HG03442 (cell line): ENCODE results near the gene ZNF268.

Source experiments
- ATAC-seq: cut with Tn5 transposase; IDR thresholded peaks from one replicate; pipeline ENCODE4 v1.9.1; 2021; ENCODE audit warnings: mild to moderate bottlenecking, moderate library complexity; ENCODE audit not compliant: unreplicated experiment

Gene ZNF268

DNA sequence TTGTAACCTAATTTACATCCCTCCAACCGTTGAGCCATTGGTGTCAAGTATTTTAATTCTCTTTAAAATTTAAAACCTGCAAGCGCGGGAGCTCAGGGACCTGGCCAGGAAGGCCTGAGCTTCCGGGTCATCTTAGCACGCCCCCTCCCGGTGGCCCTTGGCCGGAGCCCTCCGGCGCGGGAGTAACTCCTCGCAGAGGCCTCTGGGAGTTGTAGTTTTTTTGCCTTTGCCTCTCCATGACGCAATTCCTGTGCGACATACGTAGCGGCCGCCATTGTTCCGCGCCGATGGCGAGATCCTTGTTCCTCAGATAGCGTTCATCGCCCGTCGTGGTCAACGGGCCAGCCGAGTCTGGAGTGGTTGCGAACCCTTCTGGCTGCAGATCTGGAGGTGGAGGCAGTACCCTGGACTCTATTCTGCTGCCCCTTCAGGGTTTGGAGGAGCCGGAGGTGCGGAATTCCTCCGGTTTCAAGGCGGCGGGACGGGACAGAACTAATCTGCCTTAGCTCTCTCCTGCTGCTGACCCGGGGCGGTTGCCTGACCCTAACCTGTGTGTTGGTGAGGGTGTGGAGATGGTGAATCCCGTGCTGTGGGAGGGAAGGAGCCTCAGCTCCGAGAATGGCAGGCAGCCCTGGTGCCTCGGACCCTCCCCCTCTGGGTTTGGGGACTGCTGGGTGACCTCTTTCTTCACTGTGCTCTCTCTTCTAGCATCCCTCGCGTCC lies at the start of gene ZNF268:
Gene ZNF268, plus strand, starts transcription at position 258 of the 722 bp plus-strand sequence. CDS start 503 bp downstream, outside the sequence.
- ATAC-seq, result peak; percentile 97

DNA sequence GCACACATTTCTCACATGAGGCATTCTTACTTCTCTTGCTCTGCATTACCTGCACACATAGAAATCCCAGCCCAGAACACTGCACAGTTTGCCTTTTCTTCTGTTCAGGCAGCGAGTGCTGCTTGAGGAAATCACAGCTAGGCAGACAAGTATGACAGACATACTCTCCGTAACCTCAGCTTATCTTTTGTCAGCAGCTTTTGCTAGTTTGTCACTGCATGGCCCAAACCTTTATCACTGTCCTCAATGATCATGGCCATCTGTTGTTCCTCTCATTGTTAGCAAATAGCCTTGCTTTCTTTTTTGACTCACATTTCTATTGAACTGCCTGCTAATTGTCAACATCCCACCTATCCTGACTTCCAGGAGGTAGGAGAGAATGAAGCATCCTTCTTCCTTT lies 45.5 kb upstream of the ZNF268 start:
- no peak for ATAC-seq

DNA sequence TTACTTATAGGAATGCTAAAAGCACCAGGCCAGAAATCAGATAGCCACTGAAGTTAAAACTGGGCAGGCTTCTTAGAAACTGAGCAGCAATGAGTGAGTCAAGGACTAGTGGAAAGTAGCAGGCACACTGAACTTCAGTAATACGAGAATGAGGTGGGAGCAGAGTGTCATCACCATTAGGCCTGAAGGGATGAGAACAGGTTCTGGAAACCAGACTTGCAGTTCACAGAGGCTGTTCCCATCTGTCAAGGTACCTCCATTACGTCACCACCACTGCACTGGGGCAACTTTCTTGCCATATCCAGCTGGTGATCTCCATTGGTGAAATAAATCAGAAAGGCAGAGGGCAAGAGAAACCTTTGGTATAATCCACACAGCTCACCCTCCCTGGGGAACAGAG lies 35.3 kb upstream of the ZNF268 start:
- ATAC-seq, result no peak

DNA sequence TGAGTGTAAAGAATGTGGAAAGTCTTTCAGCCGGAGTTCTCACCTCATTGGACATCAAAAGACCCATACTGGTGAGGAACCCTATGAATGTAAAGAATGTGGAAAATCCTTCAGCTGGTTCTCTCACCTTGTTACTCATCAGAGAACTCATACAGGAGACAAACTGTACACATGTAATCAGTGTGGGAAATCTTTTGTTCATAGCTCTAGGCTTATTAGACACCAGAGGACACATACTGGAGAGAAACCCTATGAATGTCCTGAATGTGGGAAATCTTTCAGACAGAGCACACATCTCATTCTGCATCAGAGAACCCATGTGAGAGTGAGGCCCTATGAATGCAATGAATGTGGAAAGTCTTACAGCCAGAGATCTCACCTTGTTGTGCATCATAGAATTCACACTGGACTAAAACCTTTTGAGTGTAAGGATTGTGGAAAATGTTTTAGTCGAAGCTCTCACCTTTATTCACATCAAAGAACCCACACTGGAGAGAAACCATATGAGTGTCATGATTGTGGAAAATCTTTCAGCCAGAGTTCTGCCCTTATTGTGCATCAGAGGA lies 25.1 kb upstream of the ZNF268 start:
- no peak for ATAC-seq

DNA sequence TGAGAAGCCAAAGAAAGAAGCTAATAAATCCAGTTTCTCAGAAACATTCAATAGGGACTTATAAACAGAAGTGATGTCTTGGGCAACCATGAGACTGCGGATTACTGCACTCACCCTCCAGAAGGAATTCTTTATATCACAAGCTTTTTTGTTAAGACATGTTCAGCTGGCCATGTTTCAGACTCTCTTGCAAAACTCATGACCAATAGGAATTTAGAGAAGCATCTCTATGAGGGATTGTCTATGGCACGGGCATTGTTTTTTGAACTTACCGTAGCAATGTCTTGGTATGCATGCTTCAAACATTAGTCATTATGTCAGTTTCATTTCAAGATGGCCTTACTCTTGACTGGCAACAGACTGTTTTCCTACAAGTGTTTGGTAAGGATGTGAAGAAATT lies 15.5 kb upstream of the ZNF268 start:
- ATAC-seq, result no peak

DNA sequence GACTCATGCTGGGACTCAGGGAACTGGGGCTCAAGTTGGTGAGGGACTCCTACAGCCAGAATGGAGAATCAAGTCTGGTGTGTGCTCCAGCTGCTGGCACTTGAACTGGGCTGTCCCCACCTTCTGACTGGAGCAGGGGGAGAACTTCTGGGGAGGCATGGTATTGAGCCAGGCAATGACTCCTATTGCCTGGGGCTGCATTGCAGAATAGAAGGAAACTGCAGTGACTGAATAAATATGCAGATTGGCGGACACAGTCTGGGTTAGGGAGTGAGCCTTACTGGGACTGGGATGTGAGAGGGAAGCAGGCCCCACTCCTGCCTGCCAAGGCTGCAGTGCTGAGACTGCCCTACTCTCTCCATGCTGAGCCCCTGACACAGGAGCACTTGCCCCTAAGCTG lies 8.8 kb upstream of the ZNF268 start:
- no peak for ATAC-seq

DNA sequence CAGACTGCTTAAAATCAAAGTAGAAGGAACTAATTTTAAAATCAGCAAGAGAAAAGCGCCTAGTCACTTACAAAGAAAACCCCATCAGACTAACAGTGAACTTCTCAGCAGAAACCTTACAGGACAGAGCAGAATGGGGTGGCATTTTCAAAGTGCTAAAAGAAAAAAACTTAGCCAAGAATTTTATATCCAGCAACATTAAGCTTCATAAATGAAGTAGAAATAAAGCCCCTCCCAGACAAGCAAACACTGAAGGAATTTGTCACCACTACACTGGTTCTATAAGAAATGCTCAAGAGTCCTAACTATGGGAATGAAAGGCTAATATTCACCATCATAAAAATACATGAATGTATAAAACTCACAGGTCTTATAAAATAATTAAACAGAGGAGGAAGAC lies 6.4 kb upstream of the ZNF268 start:
- ATAC-seq, result no peak

DNA sequence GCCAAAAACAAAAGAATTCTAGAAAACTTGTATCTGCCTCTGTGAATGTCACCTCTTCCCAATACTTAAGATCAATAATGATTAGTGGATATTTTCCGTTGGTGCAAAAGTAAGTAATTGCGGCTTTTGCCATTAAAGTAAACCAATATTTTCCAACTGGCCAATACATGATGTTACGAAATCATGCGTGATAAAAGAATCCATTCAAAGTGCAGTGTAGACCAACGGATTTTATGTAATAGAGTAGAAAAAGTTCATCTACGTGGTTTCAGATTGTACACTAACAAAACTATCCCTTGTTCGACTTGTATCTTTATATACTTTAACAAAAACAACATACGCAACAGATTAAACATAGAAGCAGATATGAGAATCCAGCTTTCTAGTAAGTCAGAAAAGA lies 626 bp upstream of the ZNF268 start:
- no peak for ATAC-seq

DNA sequence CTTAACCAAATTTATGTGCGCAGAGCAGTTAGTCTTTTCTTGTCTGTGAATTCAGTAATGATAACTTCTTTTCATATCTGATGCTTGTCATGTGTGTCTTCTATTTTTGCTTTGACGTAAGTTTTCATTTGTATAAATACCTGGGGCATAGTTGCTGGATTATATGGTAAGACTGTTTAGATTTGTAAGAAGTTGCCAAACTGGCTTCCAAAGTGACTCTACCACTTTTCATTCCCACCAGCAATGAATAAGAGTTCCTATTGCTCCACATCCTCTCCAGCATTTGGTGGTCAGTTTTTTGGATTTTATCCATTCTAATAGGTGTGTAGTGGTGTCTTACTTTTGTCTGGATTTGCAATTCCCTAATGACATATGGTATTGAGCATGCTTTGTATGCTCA lies 8.9 kb downstream of the ZNF268 start:
- ATAC-seq, result no peak

DNA sequence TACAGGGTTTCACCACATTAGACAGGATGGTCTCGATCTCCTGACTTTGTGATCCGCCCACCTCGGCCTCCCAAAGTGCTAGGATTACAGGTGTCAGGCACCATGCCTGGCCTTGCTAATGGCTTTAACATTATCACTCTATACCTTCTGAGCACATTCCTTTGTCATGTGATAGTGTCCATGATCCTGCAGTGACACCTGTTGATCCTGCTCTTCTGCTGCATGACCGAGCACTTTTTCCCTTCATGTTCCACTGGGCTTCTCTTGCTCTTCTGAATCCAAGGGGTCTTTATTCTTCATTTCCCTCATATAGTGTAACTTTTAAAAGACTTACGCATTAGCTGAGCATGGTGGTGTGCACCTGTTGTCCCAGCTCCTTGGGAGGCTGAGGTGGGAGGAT lies 11.6 kb downstream of the ZNF268 start:
- no peak for ATAC-seq

DNA sequence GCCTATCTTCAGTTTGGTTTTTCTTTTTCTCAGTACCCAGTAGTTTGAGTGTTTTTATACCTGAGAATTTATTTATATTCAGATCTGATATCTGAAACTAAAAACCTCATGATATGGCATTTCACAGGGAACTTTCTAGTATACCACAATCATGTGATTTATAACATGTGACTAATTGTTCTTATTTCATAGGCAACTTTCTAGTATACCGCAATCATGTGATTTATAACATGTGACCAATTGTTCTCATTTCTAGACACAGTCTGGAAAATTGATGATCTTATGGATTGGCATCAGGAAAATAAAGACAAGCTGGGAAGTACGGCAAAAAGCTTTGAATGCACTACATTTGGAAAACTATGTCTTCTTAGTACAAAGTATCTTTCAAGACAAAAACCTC lies 20.6 kb downstream of the ZNF268 start:
- ATAC-seq, result no peak

DNA sequence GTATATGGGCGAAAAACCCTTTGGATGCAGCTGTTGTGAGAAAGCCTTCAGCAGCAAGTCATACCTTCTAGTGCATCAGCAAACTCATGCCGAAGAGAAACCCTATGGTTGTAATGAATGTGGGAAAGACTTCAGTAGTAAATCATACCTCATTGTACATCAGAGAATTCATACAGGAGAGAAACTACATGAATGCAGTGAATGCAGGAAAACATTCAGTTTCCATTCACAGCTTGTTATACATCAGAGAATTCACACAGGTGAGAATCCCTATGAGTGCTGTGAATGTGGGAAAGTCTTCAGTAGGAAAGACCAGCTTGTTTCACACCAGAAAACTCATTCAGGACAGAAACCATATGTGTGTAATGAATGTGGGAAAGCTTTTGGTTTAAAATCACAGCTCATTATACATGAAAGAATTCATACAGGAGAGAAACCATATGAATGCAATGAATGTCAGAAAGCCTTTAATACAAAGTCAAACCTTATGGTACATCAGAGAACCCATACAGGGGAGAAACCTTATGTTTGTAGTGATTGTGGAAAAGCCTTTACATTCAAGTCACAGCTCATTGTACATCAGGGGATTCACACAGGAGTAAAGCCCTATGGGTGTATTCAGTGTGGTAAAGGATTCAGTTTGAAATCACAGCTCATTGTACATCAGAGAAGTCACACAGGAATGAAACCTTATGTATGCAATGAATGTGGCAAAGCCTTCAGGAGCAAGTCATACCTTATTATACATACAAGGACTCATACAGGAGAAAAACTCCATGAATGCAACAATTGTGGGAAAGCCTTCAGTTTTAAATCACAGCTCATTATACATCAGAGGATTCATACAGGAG lies 21.4 kb downstream of the ZNF268 start:
- no peak for ATAC-seq

DNA sequence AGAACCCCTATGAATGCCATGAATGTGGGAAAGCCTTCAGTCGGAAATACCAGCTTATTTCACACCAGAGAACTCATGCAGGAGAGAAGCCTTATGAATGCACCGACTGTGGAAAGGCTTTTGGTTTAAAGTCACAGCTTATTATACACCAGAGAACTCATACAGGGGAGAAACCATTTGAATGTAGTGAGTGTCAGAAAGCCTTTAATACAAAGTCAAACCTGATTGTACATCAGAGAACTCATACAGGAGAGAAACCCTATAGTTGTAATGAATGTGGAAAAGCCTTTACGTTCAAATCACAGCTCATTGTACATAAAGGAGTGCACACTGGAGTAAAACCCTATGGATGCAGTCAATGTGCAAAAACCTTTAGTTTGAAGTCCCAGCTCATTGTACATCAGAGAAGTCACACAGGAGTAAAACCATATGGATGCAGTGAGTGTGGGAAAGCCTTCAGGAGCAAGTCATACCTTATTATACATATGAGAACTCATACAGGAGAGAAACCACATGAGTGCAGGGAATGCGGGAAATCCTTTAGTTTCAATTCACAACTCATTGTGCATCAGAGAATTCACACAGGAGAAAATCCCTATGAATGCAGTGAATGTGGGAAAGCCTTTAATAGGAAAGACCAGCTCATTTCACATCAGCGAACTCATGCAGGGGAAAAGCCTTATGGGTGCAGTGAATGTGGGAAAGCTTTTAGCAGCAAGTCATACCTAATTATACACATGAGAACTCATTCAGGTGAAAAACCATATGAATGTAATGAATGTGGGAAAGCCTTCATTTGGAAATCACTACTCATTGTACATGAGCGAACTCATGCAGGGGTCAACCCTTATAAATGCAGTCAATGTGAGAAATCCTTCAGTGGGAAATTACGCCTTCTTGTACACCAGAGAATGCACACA lies 22.3 kb downstream of the ZNF268 start:
- no peak for ATAC-seq

DNA sequence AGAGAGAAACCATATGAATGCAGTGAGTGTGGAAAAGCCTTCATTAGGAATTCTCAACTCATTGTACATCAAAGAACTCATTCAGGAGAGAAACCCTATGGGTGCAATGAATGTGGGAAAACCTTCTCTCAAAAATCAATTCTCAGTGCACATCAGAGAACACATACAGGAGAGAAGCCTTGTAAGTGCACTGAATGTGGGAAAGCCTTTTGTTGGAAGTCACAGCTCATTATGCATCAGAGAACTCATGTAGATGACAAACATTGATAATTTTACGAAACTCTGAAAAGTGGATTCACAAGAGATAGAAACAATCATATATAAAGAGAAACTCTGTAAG lies 22.9 kb downstream of the ZNF268 start:
- no peak for ATAC-seq

DNA sequence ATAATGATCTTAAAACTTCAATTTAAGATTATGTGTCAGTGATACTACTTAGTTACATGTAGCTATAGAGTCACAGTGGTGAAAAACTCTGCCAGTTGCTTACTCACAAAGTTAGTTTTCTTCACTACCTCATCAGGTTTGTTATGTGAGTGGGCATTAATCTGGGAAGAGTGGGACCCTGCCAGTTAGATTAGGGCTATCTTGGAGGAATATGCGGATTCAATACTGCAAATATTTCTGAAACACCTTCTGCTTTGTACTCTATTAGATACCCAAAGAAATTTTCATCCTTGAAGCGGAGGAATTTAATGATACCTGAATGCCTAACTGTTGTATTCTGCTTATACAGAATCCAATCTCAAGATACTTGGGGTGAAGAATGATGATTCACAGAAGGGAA lies 25.1 kb downstream of the ZNF268 start:
- no peak for ATAC-seq

DNA sequence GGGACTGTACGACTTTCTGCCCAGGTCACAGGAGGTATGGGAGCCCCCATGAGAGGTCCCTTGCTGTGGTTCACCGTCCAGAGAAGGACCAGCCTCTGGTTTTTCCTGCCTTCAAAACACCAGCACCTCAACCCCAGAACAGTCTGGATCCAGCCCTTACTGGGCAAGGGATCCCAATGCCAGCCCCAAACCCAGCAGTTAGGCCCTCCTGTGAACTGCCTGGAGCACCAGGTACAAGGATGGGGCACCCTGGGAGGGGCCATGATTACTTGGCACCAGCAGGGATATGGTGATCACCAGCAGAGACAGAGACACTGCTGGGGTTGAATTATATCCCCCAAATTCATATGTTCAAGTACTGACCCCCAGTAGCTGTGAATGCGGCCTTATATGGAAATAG lies 34.4 kb downstream of the ZNF268 start:
- no peak for ATAC-seq

DNA sequence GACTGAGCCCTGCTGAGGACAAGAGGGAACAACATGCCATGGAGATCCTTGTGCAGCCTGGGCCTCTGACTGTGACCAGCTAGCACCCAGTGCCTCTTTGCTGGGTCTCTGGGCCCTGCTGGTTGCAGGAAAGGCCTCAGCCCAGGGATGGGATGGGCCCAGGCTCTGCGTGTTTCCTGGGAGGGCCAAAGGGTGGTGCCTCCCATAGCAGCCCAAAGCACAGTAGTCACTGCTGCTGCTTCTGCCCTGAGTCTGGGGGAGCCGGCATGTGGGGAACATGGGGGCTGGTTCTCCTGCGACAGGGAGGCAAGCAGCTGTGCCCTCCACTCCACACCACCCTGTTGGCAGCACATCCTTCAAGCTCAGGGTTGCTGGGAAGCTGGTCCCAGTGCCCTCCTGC lies 35.9 kb downstream of the ZNF268 start:
- no peak for ATAC-seq

DNA sequence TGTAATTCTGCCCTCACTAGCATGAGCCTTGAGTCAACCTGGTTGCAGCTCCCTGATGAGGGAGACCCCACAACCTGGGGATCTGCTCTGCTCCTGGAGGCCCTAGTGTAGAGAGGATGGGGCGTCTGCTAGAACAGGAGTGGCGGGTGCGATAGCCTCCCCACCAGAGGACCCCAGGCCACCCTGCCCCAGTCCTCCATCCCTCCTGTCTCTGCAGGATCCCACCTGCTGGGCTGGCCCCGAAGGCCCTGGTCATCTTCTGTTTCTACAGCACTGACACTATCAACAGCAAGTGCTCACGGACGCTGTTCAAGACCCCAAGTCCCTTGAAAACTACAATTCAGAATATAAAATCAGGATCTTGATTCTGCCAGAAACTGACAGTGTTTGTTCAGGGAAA lies 39.2 kb downstream of the ZNF268 start:
- no peak for ATAC-seq

DNA sequence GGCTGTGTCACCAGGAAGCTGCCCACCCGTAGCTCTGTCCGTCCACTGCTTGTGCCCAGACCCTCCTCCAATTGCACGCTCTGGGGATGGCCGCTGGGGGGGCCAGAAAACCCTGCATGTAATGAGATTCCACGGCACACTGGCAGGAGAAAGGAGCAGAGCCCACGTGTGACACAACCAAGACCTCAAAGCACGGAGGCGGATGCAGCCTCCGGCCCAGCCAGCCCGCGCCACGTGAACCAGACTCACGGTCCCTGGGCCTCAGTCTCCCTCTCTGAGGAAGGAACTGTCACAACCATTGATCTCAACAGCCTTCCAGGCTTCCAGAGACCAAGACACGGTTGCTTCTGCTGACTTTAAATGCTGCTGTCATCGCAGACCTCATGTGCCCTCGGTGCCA lies 39.9 kb downstream of the ZNF268 start:
- ATAC-seq, result no peak

DNA sequence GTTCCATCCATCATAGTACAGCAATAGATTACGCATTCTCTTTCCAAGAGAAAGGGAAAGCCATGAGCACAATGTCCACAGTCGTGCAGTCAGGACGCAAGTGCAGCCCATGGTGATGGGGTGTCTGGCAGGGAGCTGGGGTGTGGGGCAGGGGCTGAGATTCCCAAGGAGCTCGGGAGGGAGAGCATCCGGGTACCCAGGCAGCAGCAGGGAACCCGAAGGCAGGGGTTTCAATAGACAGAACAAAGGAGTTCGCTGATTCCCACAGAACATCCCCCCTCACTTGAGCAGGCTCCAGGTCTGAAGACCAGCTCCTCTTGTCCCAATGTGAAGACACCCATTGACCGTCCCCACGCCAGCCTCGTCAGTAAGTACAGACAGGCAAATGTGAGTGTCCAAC lies 40.9 kb downstream of the ZNF268 start:
- ATAC-seq, result no peak

DNA sequence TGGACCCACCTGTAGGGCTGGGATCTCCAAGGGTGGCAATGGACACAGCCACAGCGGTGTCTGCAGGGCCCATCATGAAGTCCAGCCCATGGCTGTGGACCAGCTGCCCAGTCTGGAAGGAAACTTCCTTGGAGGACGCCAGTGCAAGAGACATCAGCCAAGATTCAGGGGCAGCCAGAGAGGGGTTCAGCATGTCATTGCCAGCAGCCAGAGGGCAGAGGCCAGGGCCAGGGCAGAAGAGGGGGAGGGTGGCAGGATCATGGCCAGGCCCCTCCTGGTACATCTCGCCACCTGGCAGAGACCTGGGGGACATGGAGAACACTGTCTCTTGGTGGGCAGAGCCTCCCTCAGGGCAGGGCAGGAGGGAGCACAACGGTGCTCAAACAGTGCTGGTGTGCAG lies 44.2 kb downstream of the ZNF268 start:
- ATAC-seq, result no peak
